ENCODE data around the gene SRC. TPM values are rescaled to one million over a fixed set of nuclear protein-coding genes. Genes with fewer than 3 reads are reported as not detected.

Gene SRC
- total RNA-seq, 3 donors from 2014 or later, result 2.8 to 4.7 (median 3.8) TPM

DNA sequence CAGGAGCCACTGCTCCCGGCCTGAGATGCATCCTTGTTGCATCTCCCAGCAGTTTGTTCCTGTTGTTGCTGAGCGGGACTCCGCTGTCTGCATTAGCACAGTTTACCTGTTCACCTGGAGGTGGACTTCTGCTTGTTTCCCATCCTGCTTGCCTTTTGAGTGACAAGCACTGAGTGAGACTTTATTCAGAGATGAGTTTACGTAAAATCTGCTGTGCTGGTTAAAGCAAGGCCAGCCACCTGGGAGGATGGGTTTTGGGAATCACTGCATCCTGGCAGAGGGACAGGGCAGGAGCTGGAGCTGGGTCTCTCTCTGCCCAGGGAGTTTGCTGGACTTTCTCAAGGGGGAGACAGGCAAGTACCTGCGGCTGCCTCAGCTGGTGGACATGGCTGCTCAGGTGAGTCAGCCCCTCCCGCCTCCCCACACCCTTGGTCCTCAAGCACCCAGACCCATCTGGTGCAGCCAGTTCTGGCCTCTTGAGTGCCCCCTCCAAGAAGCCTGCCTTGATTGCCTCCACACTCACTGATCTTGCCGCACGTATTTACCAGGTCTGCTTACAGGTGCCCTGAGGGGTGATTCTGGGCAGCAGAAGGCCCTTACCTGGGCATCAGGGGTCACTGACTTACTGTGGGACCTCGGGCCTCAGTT, 55.5 kb downstream of the SRC start:
- ATAC-seq, result no peak
- Mint-ChIP-seq H3K4me3 (no peak overlapping the region), H3K4me1 (ENCODE audit: low read depth) (peaks cover 5% of the 10 kb centered on the region), H3K36me3 (ENCODE audit: insufficient read depth) (no peaks in the 10 kb centered on the region), H3K27me3 (ENCODE audit: low read depth) (peaks cover 10% of the 10 kb centered on the region), H3K9me3 (no peaks in the 10 kb centered on the region)
- DNase-seq, result no peak

DNA sequence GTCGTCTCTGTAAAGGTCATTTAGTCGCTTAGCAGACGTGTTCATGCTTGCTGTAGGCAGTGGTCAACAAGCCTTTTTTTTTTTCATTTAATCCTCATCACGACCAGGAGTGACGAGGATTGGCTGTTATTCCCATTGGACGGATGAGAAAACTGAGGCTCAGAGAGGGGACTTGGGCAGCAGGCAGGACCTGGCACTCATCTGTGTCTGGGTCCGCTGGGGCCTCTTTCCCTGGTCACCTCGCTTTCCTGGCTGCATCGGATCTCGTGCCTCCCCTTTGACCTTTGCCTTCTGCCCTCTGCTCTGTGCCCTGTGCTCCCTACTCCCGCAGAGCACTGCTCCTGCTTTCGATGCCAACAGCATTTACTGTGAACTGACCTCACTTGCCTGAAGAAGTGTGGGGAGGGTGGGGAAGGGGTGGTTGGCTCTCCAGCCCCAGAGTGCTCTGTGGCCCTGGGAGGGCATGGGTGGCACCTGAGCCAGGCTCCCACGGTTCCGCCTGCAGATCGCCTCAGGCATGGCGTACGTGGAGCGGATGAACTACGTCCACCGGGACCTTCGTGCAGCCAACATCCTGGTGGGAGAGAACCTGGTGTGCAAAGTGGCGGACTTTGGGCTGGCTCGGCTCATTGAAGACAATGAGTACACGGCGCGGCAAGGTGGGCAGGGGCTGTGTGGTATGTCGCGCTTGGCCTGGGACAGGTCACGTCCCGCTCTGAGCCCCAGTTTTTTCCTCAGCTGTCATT, 56.2 kb downstream of the SRC start:
- no peaks in the 10 kb centered on the region for H3K9me3 Mint-ChIP-seq
- no peaks in the 10 kb centered on the region for H3K36me3 Mint-ChIP-seq (ENCODE audit: insufficient read depth)
- H3K4me1 Mint-ChIP-seq (ENCODE audit: low read depth), result peaks cover 5% of the 10 kb centered on the region
- no peak for ATAC-seq
- no peak for DNase-seq
- peaks cover 10% of the 10 kb centered on the region for H3K27me3 Mint-ChIP-seq (ENCODE audit: low read depth)
- H3K4me3 Mint-ChIP-seq, result no peak overlapping the region

DNA sequence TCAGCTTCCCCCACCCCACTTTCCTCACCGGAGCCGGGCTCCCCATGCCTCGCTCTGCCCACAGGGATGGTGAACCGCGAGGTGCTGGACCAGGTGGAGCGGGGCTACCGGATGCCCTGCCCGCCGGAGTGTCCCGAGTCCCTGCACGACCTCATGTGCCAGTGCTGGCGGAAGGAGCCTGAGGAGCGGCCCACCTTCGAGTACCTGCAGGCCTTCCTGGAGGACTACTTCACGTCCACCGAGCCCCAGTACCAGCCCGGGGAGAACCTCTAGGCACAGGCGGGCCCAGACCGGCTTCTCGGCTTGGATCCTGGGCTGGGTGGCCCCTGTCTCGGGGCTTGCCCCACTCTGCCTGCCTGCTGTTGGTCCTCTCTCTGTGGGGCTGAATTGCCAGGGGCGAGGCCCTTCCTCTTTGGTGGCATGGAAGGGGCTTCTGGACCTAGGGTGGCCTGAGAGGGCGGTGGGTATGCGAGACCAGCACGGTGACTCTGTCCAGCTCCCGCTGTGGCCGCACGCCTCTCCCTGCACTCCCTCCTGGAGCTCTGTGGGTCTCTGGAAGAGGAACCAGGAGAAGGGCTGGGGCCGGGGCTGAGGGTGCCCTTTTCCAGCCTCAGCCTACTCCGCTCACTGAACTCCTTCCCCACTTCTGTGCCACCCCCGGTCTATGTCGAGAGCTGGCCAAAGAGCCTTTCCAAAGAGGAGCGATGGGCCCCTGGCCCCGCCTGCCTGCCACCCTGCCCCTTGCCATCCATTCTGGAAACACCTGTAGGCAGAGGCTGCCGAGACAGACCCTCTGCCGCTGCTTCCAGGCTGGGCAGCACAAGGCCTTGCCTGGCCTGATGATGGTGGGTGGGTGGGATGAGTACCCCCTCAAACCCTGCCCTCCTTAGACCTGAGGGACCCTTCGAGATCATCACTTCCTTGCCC, 57.4 kb downstream of the SRC start:
- no peak for ATAC-seq
- Mint-ChIP-seq H3K9me3 (no peaks in the 10 kb centered on the region), H3K27me3 (ENCODE audit: low read depth) (peaks cover 22% of the 10 kb centered on the region), H3K4me1 (ENCODE audit: low read depth) (peaks cover 8% of the 10 kb centered on the region), H3K4me3 (no peak overlapping the region), H3K36me3 (ENCODE audit: insufficient read depth) (no peaks in the 10 kb centered on the region)
- no peak for DNase-seq

DNA sequence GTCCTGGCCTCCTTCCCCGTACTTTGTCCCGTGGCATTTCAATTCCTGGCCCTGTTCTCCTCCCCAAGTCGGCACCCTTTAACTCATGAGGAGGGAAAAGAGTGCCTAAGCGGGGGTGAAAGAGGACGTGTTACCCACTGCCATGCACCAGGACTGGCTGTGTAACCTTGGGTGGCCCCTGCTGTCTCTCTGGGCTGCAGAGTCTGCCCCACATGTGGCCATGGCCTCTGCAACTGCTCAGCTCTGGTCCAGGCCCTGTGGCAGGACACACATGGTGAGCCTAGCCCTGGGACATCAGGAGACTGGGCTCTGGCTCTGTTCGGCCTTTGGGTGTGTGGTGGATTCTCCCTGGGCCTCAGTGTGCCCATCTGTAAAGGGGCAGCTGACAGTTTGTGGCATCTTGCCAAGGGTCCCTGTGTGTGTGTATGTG, 58.5 kb downstream of the SRC start:
- no peak for ATAC-seq
- Mint-ChIP-seq H3K9me3 (no peaks in the 10 kb centered on the region), H3K27me3 (ENCODE audit: low read depth) (peaks cover 33% of the 10 kb centered on the region), H3K4me1 (ENCODE audit: low read depth) (peaks cover 12% of the 10 kb centered on the region), H3K4me3 (no peak overlapping the region), H3K36me3 (ENCODE audit: insufficient read depth) (no peaks in the 10 kb centered on the region)
- no peak for DNase-seq

DNA sequence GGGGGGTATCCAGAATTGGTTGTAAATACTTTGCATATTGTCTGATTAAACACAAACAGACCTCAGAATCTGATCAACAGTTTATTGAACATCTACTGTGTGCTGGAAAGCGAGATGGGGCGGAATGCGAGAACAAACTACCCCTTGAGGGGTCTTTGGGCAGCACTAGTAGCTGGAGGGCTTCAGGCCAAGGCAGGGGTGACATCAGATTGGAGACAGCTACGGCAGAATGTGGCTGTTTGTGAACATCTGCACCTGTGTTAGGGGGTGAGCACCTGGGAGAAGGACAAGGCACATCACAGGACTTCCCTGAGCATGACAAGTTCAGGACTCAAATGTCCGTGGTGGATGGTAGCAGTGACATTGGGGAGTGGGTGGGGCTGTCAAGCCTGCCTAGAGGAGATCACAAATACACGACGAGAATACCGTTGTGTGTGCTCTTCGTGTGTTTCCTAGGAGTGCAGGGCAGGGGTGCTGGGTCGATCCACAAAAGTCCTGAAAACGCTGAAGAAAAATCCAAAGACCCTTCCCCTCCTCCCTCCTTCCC, 59.5 kb downstream of the SRC start:
- no peak overlapping the region for H3K4me3 Mint-ChIP-seq
- H3K27me3 Mint-ChIP-seq (ENCODE audit: low read depth), result peaks cover 41% of the 10 kb centered on the region
- no peaks in the 10 kb centered on the region for H3K9me3 Mint-ChIP-seq
- H3K36me3 Mint-ChIP-seq (ENCODE audit: insufficient read depth), result no peaks in the 10 kb centered on the region
- DNase-seq (no peak), ATAC-seq (no peak)
- peaks cover 12% of the 10 kb centered on the region for H3K4me1 Mint-ChIP-seq (ENCODE audit: low read depth)

DNA sequence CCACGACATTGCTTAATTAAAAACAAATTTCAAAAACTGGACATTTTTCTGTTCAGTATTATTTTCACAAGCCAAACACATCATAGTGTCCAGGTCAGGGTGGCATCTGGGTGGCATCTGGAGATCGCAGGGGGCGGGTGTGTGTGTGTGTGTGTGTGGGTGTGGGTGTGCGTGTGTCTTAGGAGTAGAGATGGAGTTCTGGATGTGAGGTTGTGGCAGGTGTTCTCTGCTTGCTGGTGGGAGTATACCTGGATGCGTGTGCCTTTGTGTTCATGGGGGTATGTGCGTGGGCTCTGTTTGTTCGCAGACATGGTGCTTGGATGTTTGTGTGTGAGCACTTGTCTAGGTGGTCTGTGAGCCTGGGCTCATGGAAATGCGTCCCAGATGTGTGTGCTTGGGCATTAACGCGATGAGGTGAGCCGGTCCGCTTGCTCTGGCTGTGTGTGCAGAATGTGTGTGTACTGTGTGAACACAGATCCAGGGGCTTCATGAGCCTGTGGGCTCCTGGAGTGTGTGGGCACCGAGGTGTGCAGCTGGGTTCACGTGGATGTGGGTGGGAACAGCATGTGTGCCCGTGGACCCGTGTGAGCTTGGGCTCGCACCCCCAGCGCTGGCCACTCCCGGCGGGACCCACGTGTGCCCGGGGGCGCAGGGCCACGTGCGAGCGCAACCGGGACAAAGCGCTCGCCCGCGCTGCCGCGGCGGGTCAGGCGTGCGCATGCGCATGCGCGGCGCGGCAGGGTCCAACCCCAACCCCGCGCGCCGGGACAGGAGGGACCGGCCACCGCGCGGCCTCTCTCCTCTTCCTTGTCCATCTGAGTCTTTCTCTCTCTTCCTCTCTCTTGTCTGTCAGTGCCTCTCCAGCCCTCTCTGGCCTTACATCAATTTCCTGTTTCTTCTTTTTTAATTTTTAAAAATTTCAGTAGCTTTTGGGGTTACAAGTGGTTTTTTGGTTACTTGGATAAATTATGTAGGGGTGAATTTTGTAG, 60.4 kb downstream of the SRC start:
- no peaks in the 10 kb centered on the region for H3K36me3 Mint-ChIP-seq (ENCODE audit: insufficient read depth)
- H3K4me3 Mint-ChIP-seq, result peak overlapping the region; percentile 65
- no peaks in the 10 kb centered on the region for H3K9me3 Mint-ChIP-seq
- H3K27me3 Mint-ChIP-seq (ENCODE audit: low read depth), result peaks cover 41% of the 10 kb centered on the region
- DNase-seq (peak; percentile 17), ATAC-seq (peak; percentile 80 to 85)
- peaks cover 12% of the 10 kb centered on the region for H3K4me1 Mint-ChIP-seq (ENCODE audit: low read depth)

DNA sequence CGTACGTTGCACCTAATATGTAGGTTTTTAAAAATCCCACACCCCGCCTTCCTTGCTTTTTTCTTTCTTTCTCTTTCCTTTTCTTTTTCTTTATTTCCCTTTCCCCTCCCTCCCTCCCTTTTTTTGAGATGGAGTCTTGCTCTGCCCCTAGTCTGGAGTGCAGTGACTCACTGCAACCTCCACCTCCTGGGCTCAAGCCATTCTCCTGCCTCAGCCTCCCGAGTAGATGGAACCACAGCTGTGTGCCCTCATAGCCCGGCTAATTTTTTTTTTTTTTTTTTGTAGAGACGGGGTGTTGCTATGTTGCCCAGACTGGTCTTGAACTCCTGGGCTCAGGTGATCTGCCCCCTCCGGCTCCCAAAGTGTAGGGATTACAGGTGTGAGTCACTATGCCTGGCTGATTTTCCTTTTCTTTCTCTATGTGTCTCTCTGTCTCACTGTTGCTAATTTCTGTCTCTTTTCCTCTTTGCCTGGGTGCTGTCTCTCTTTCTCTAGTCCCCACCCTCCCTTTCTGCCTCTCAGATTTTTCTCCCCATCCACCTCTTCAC, 61.2 kb downstream of the SRC start:
- ATAC-seq (peak in 1 of 2 donors; percentile 32), DNase-seq (no peak)
- H3K36me3 Mint-ChIP-seq (ENCODE audit: insufficient read depth), result no peaks in the 10 kb centered on the region
- no peaks in the 10 kb centered on the region for H3K9me3 Mint-ChIP-seq
- H3K4me3 Mint-ChIP-seq, result peak overlapping the region; percentile 65
- H3K27me3 Mint-ChIP-seq (ENCODE audit: low read depth), result peaks cover 41% of the 10 kb centered on the region
- peaks cover 12% of the 10 kb centered on the region for H3K4me1 Mint-ChIP-seq (ENCODE audit: low read depth)

DNA sequence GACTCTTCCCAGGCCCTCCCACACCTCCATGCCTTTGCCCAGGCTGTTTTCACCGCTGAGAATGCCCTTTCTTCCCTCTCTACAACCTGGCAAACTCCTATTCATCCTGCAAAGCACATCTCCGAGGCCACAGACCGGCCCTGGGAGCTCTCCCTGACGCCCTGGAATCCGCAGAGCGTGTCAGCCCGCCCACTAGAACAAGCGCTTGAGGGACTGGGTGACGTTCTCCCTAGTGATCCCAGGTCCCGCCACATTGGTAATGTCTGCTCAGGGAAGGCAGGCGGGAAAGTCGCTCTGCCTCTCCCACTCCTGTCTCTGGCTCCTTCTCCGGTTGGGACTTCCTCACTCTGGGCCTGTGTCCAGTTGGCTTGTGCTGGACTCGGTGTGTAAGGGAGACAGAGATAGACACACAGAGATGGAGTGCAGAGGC, 61.6 kb downstream of the SRC start:
- ATAC-seq (no peak), DNase-seq (no peak)
- no peaks in the 10 kb centered on the region for H3K36me3 Mint-ChIP-seq (ENCODE audit: insufficient read depth)
- peaks cover 41% of the 10 kb centered on the region for H3K27me3 Mint-ChIP-seq (ENCODE audit: low read depth)
- no peaks in the 10 kb centered on the region for H3K9me3 Mint-ChIP-seq
- H3K4me1 Mint-ChIP-seq (ENCODE audit: low read depth), result peaks cover 12% of the 10 kb centered on the region
- peak overlapping the region; percentile 54 for H3K4me3 Mint-ChIP-seq

DNA sequence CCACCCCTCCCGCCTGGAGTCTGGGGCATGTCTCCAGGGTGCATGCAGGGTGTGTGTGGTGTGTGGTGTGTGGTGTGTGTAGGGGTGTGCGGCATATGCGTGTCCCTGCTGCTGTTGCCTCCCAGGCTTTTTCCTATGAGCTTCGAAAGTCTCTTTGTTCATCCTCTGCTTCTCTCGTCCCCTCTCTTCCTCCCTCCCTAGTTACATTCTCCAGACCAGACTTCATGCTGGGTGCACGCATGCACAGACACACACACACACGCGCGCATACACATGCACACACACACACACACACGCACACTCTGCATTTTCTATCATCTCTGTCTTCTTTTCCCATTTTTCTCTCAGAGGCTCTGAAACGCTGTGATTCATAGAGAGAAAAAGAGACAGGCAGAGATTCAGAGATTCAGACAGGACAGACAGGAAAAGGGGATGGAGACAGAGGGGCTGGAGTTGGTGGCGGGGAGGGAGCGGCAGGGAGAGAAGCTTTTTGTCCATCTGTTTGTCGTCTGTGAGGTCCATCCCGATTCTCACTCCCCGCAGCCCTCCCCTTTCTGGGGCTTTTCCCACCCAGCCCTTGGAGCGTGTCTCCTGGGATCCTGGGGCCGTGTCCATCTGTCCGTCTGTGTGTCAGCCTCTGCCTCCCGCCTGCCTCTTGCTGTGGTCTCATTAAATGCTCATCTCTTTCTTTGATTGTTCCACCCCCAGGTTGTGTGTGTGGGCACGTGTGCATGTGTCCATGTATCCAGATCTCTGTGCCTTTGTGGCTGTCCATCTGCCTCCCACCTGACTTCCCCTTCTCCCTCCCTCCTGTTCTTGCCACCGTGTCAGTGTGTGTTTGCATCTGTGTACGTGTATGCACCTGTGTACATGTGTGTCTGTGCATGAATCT, 62.6 kb downstream of the SRC start:
- Mint-ChIP-seq H3K9me3 (no peaks in the 10 kb centered on the region), H3K27me3 (ENCODE audit: low read depth) (peaks cover 41% of the 10 kb centered on the region), H3K36me3 (ENCODE audit: insufficient read depth) (no peaks in the 10 kb centered on the region), H3K4me3 (no peak overlapping the region), H3K4me1 (ENCODE audit: low read depth) (peaks cover 12% of the 10 kb centered on the region)
- DNase-seq, result no peak
- ATAC-seq, result no peak

DNA sequence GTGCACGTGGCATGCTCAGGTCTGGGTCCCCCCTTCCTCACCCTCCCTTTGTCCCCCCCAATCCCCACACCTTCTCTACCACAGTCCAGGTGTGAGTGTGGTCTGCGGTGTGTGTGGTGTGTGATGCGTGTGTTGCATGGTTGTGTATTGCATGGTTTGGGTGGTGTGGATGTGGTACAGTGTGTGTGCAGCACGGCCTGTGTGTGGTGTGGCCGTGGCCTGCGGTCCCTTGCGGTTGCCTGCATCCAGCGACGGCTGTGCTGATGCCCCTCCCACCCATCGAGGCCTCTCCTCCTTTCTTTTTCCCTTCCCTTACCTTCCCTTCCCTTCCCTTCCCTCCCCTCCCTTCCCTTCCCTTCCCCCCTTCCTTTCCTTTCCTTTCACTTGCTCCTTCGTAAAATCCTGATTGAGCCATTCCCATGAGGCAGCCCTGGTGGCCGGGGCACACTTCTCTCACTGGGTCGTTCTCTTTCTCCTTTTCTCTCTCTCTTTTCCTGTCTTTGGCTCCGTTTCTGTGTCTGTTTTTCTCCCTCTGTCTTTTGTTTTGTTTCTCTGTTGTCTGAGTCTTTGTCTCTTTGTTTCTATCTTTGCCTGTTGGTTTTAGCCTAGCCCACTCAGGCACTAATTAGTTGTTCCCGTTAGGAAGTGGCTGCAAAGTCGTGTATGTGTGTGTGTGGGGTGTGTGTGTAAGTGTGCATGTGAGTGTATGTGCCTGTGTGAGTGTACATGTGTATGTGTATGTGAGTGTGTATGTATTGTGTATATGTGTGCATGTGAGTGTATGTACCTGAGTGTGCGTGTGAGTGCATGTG, 65.7 kb downstream of the SRC start:
- Mint-ChIP-seq H3K27me3 (ENCODE audit: low read depth) (peaks cover 31% of the 10 kb centered on the region), H3K4me3 (no peak overlapping the region), H3K9me3 (no peaks in the 10 kb centered on the region), H3K36me3 (ENCODE audit: insufficient read depth) (no peaks in the 10 kb centered on the region), H3K4me1 (ENCODE audit: low read depth) (peaks cover 7% of the 10 kb centered on the region)
- ATAC-seq (peak in 1 of 2 donors; percentile 11), DNase-seq (no peak)

DNA sequence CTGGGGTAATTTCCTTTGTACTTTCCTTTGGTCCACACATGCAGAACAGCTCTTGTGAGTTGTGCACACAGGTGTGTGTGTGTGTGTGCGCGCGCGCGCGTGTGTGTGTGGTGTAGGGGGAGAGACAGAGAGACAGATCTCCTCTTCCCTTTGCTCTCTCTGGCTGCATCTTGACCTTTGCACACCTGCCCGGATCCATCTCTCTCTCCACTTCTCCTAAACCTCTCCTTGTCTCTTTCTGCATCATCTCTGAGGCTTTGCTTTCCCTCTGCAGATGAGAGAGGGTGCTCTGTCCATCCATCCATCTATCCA, 67.0 kb downstream of the SRC start:
- Mint-ChIP-seq H3K4me3 (no peak overlapping the region), H3K36me3 (ENCODE audit: insufficient read depth) (no peaks in the 10 kb centered on the region), H3K4me1 (ENCODE audit: low read depth) (peaks cover 4% of the 10 kb centered on the region), H3K9me3 (no peaks in the 10 kb centered on the region), H3K27me3 (ENCODE audit: low read depth) (peaks cover 25% of the 10 kb centered on the region)
- ATAC-seq (no peak), DNase-seq (no peak)

DNA sequence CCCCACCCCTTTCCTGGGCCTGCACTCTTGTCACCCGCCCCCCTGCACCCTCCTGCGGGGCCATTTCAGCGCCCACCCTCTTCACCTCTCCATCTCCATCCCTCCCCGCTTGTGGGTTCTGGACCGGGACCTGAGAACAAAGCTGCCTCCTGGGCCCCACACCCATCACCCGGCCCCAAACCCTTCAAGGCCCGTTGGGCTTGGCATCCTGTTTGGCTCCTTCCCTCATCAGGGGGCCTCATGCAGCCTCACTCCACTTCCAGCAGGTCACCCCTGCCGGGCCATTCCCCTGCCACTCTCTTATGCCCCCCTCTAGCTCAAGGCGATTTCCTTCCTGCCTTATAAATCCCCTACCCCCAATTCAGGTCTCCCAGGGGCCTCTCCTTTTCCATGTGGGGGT, 67.4 kb downstream of the SRC start:
- ATAC-seq (no peak), DNase-seq (no peak)
- Mint-ChIP-seq H3K27me3 (ENCODE audit: low read depth) (peaks cover 21% of the 10 kb centered on the region), H3K4me1 (ENCODE audit: low read depth) (peaks cover 4% of the 10 kb centered on the region), H3K4me3 (no peak overlapping the region), H3K36me3 (ENCODE audit: insufficient read depth) (no peaks in the 10 kb centered on the region), H3K9me3 (no peaks in the 10 kb centered on the region)
